GM12874 (cell line): Measurements from ENCODE around the gene FLT3.

Experiments
- CTCF ChIP-seq: IDR thresholded peaks from 2 replicates; pipeline ENCODE4 v1.5.1; 2011; ENCODE audit warnings: low read depth, mild to moderate bottlenecking, control low read depth, low read length, moderate library complexity; ENCODE audit not compliant: insufficient read depth

FLT3 gene

GRCh38 chr13:28117689-28118377, 17.5 kb upstream of the FLT3 start:
- TF ChIP-seq CTCF, result no peak

- TF ChIP-seq CTCF, result no peak
These were observed 16.4 kb upstream of the FLT3 start for GRCh38 chr13:28116736-28117135.

- TF ChIP-seq CTCF, result no peak
These were observed 10.0 kb upstream of the FLT3 start for GRCh38 chr13:28110414-28110813.

GRCh38 chr13:28106976-28107375, 6.6 kb upstream of the FLT3 start:
- TF ChIP-seq CTCF, result no peak

GRCh38 chr13:28099396-28100149, 803 bp downstream of the FLT3 start:
- no peak for TF ChIP-seq CTCF

- no peak for TF ChIP-seq CTCF
These were observed 2.9 kb downstream of the FLT3 start for GRCh38 chr13:28097503-28097902.

GRCh38 chr13:28094306-28094705, 6.1 kb downstream of the FLT3 start:
- TF ChIP-seq CTCF, result no peak
